Activated naive CD8-positive, alpha-beta T cell treated with anti-CD3 and anti-CD28 coated beads for 36 hours (primary cell): ENCODE measurements around the gene TMCC3. TPM values are rescaled to one million over a fixed set of nuclear protein-coding genes. Genes with fewer than 3 reads are reported as not detected.
"Not testable (repeated sequence)": the region's sequence is repeated elsewhere in the genome, so short reads cannot be mapped to it uniquely, and the experiment has no call there.

Experiments used
- DNase-seq: peaks from one replicate; pipeline ENCODE4 v3.0.0; 2021
- H3K27ac Mint-ChIP-seq: one replicate; pipeline ENCODE4 v1.8.0; 2022; ENCODE audit warnings: mild to moderate bottlenecking, moderate library complexity, mixed read lengths
- H3K27me3 Mint-ChIP-seq: one replicate; pipeline ENCODE4 v1.8.0; 2022; ENCODE audit warnings: mild to moderate bottlenecking, mixed read lengths
- H3K36me3 Mint-ChIP-seq: one replicate; pipeline ENCODE4 v1.8.0; 2021; ENCODE audit warnings: mild to moderate bottlenecking, mixed read lengths
- H3K4me1 Mint-ChIP-seq: one replicate; pipeline ENCODE4 v1.8.0; 2021; ENCODE audit warnings: mixed read lengths
- H3K4me3 Mint-ChIP-seq: one replicate; pipeline ENCODE4 v1.8.0; 2022; ENCODE audit warnings: mild to moderate bottlenecking, moderate library complexity, mixed read lengths
- H3K9me3 Mint-ChIP-seq: one replicate; pipeline ENCODE4 v1.8.0; 2022; ENCODE audit warnings: mixed read lengths
- total RNA-seq, 2 experiments: library from RNA; stranded (reverse); gene quantifications; one replicate each; pipeline ENCODE4 v1.2.3, GENCODE V29; 2021

The TMCC3 gene
- total RNA-seq, 2 experiments from 2014 or later: 0.10 to 0.19 TPM

DNA sequence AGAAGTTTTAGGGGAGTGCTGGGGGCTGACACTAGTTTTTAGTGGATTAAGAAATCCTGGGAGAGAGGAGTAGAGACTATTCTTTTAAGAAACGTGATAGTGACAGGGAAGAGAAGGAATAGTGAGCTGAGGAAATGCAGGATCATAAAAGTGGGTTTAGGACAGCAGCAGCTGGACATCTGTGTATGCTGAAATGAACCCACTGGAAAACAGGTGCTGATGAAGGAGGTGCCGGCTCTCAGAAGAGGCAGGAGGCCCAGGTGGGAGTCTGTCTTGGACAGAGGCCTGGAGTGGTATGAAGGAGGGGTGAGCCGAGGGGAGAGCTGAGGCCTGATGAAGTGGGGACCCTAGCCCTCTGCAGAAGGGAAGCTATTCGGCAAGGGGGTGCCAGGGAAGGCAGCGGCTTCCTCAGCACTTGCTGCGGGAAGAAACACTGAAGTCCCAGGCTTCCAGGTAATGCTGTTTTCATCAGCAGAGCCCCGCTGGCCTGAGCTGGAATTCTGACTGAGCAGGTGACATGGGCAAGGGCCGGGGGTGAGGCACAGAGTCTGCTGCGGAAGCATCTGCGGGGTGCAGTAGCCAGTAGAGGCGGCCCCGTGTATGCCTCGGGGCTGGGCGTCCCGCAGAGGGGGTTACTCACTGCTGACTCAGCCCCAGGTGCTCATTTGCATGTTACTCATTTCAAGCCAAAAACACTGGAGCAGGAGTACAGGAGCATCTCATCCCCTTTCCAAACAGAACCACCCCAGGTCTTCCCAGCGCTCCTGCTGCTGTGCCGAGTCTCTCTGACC lies 89.7 kb downstream of the TMCC3 start:
- DNase-seq: no peak
- H3K4me1 Mint-ChIP-seq: peaks cover 3% of the 10 kb centered on the region
- H3K4me3 Mint-ChIP-seq: no peak overlapping the region
- H3K27me3 Mint-ChIP-seq: peaks cover 16% of the 10 kb centered on the region
- no peaks in the 10 kb centered on the region for H3K36me3 Mint-ChIP-seq
- no peaks in the 10 kb centered on the region for H3K9me3 Mint-ChIP-seq
- H3K27ac Mint-ChIP-seq: no peak overlapping the region

GRCh38 chr12:94558612-94559011 lies 91.7 kb downstream of the TMCC3 start:
- H3K36me3 Mint-ChIP-seq: no peaks in the 10 kb centered on the region
- H3K4me1 Mint-ChIP-seq: peaks cover 3% of the 10 kb centered on the region
- no peak for DNase-seq
- H3K27me3 Mint-ChIP-seq: peaks cover 19% of the 10 kb centered on the region
- no peak overlapping the region for H3K27ac Mint-ChIP-seq
- H3K4me3 Mint-ChIP-seq: no peak overlapping the region
- H3K9me3 Mint-ChIP-seq: no peaks in the 10 kb centered on the region

DNA sequence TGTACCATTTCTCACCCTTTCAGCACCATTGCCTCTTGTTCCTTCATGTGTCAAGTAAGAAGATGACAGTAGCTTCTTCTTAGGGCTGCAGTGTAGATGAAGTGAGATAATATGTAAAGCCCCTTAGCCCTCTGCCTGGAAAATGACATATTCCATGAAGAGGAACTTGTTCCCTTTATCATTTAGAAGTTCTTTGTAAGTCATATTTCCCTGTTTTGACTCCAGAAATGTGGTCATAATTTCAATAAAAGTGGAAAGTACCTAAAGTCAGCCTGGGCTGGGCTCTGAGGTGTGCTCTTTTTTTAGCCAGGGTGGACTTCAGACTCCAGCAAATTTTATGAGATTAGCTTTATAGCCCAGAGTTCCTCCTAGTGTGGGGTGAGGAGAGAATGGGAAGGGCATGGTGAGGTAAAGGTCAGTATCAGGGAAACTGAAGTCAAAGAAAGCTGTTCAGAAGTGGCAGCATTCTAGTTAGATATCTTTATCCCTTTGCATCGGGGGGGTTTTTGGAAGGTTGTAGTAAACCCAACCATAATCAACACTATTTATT lies 92.5 kb downstream of the TMCC3 start:
- no peaks in the 10 kb centered on the region for H3K36me3 Mint-ChIP-seq
- H3K4me3 Mint-ChIP-seq: no peak overlapping the region
- no peak for DNase-seq
- peaks cover 19% of the 10 kb centered on the region for H3K27me3 Mint-ChIP-seq
- no peak overlapping the region for H3K27ac Mint-ChIP-seq
- peaks cover 3% of the 10 kb centered on the region for H3K4me1 Mint-ChIP-seq
- no peaks in the 10 kb centered on the region for H3K9me3 Mint-ChIP-seq

GRCh38 chr12:94555687-94556086 lies 94.7 kb downstream of the TMCC3 start:
- Mint-ChIP-seq H3K9me3 (no peaks in the 10 kb centered on the region), H3K36me3 (no peaks in the 10 kb centered on the region)

GRCh38 chr12:94553875-94554274 lies 96.5 kb downstream of the TMCC3 start:
- Mint-ChIP-seq H3K36me3 (no peaks in the 10 kb centered on the region), H3K27me3 (peaks cover 7% of the 10 kb centered on the region), H3K4me1 (no peaks in the 10 kb centered on the region), H3K27ac (no peak overlapping the region), H3K9me3 (no peaks in the 10 kb centered on the region), H3K4me3 (no peak overlapping the region)
- DNase-seq: no peak

More at GRCh38 chr12:94555687-94556086, 94.7 kb downstream of the TMCC3 start:
- no peak overlapping the region for H3K4me3 Mint-ChIP-seq
- no peak for DNase-seq
- H3K27me3 Mint-ChIP-seq: peaks cover 19% of the 10 kb centered on the region
- H3K27ac Mint-ChIP-seq: no peak overlapping the region
- H3K4me1 Mint-ChIP-seq: no peaks in the 10 kb centered on the region

- Mint-ChIP-seq H3K27ac (no peak overlapping the region), H3K36me3 (peaks cover 2% of the 10 kb centered on the region), H3K27me3 (peaks cover 4% of the 10 kb centered on the region), H3K4me3 (no peak overlapping the region), H3K9me3 (peaks cover 2% of the 10 kb centered on the region), H3K4me1 (no peaks in the 10 kb centered on the region)
- DNase-seq: no peak
Measured at GRCh38 chr12:94553130-94553519, 97.2 kb downstream of the TMCC3 start.

DNA sequence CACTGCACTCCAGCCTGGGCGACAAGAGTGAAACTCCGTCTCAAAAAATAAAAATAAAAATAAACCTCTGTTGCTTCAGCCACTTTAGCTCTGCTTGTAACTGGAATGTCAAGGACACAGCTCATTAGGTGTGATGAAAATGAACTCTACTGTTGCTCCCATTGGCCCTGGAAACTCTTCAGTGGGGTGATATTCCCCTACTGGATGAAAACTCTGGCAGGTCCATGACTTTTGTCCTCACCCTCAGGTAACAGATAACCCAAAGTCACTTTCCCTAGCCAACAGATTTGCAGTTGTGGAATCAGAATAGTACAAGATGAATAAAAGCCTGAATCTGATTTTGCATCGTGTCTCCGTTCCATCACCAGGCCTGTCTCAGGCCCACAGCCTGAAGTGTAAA lies 98.5 kb downstream of the TMCC3 start:
- H3K27me3 Mint-ChIP-seq: peaks cover 4% of the 10 kb centered on the region
- H3K4me1 Mint-ChIP-seq: no peaks in the 10 kb centered on the region
- no peak overlapping the region for H3K4me3 Mint-ChIP-seq
- DNase-seq: no peak
- peaks cover 11% of the 10 kb centered on the region for H3K36me3 Mint-ChIP-seq
- no peak overlapping the region for H3K27ac Mint-ChIP-seq
- peaks cover 12% of the 10 kb centered on the region for H3K9me3 Mint-ChIP-seq

DNA sequence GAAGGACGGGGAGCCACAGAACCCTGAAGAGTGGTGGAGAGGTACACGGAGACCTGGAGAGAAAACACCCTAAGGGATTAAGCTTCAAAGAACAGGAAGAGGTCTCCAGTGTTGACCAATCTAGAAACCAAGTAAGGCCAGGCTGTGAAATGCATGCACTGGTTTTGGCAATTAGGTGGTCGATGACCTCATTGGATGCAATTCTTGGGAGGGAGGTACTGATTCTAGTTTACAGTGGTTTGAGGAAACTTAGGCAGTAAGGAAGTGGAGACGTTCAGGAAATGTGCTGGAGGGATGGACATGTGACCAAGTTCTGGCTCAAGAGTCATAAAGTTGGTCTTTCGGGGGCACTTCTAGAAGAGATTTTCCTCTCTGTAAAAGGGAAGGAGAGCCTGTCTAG lies 99.4 kb downstream of the TMCC3 start:
- Mint-ChIP-seq H3K4me1 (no peaks in the 10 kb centered on the region), H3K9me3 (peaks cover 18% of the 10 kb centered on the region), H3K27ac (no peak overlapping the region), H3K36me3 (peaks cover 13% of the 10 kb centered on the region), H3K4me3 (no peak overlapping the region), H3K27me3 (peaks cover 4% of the 10 kb centered on the region)
- DNase-seq: no peak

DNA sequence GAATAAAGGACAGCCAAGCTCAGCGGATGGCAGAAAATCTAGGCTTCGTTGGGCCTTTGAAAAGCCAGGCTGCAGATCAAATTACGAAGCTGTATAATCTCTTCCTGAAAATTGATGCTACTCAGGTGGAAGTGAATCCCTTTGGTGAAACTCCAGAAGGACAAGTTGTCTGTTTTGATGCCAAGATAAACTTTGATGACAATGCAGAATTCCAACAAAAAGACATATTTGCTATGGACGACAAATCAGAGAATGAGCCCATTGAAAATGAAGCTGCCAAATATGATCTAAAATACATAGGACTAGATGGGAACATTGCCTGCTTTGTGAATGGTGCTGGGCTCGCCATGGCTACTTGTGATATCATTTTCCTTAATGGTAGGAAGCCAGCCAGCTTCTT lies 101.5 kb downstream of the TMCC3 start:
- not testable (repeated sequence) for DNase-seq, H3K4me1 Mint-ChIP-seq, H3K27ac Mint-ChIP-seq, H3K27me3 Mint-ChIP-seq, H3K4me3 Mint-ChIP-seq
- Mint-ChIP-seq H3K9me3 (peaks cover 25% of the 10 kb centered on the region), H3K36me3 (peaks cover 19% of the 10 kb centered on the region)

DNA sequence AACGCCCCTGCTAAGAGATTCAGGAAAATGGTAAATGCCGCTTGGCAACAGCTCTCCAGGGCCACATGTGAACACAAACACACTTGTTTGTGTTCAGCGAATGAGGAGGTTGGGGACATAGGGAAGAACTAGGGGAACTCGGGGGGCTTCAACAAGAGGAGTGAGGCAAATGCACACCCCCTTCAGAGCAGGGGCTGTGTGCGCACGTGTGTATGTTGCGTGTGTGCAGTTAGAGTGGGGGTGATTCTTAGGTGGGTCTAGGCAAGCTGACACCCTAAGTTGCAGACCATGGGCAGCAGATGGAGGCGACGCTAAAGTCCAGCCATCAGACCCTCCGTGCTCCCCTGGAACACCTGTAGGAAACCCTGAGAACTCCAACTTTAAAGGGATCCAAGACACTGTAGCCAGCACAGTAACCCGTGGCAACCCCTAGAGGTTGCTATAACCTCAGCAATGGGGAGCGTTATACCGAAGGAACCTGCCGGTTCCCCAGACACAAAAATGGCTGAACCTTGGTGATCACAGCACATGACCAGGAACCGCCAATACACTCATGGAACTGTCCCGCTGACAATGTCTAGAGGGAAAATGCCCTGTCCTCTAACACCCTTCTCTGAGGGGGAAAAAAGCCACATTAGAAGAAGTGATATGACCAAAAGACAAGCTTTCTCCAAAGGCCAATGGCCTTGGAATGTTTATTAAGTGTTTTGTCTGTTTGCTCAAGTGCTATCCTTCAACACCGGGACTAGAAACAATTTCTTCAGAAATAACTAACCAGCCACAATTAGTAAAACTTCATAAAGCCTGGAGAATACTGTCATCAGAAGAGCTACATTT lies 104.2 kb downstream of the TMCC3 start:
- H3K36me3 Mint-ChIP-seq: peaks cover 19% of the 10 kb centered on the region
- no peak overlapping the region for H3K27ac Mint-ChIP-seq
- H3K4me3 Mint-ChIP-seq: no peak overlapping the region
- no peaks in the 10 kb centered on the region for H3K4me1 Mint-ChIP-seq
- DNase-seq: no peak
- peaks cover 25% of the 10 kb centered on the region for H3K9me3 Mint-ChIP-seq
- H3K27me3 Mint-ChIP-seq: peaks cover 4% of the 10 kb centered on the region

- H3K9me3 Mint-ChIP-seq: peaks cover 25% of the 10 kb centered on the region
- no peak overlapping the region for H3K27ac Mint-ChIP-seq
- H3K27me3 Mint-ChIP-seq: peaks cover 4% of the 10 kb centered on the region
- peaks cover 19% of the 10 kb centered on the region for H3K36me3 Mint-ChIP-seq
- no peak overlapping the region for H3K4me3 Mint-ChIP-seq
- no peak for DNase-seq
- H3K4me1 Mint-ChIP-seq: no peaks in the 10 kb centered on the region
Measured at GRCh38 chr12:94544355-94544754, 106.0 kb downstream of the TMCC3 start.

DNA sequence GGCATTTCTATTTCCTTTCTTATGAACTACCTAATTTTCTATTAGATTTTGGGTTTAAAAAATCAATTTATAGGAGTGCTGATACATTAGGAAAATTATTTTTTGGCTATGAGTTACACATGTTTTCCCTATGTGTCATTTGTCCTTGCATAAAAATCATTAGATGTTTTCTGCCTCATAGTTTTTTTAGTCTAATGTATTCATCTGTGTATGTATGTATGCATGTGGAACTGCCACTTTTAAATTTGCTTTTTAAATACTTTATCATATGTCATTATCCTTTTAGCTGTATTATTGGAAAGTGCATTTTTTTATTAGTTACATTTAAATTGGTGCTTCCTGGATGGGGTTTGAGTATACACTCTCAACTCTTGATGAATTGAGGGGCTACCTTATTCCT lies 112.0 kb downstream of the TMCC3 start:
- H3K27ac Mint-ChIP-seq: no peak overlapping the region
- H3K27me3 Mint-ChIP-seq: peaks cover 6% of the 10 kb centered on the region
- no peak overlapping the region for H3K4me3 Mint-ChIP-seq
- no peaks in the 10 kb centered on the region for H3K9me3 Mint-ChIP-seq
- no peaks in the 10 kb centered on the region for H3K36me3 Mint-ChIP-seq
- H3K4me1 Mint-ChIP-seq: no peaks in the 10 kb centered on the region
- no peak for DNase-seq

DNA sequence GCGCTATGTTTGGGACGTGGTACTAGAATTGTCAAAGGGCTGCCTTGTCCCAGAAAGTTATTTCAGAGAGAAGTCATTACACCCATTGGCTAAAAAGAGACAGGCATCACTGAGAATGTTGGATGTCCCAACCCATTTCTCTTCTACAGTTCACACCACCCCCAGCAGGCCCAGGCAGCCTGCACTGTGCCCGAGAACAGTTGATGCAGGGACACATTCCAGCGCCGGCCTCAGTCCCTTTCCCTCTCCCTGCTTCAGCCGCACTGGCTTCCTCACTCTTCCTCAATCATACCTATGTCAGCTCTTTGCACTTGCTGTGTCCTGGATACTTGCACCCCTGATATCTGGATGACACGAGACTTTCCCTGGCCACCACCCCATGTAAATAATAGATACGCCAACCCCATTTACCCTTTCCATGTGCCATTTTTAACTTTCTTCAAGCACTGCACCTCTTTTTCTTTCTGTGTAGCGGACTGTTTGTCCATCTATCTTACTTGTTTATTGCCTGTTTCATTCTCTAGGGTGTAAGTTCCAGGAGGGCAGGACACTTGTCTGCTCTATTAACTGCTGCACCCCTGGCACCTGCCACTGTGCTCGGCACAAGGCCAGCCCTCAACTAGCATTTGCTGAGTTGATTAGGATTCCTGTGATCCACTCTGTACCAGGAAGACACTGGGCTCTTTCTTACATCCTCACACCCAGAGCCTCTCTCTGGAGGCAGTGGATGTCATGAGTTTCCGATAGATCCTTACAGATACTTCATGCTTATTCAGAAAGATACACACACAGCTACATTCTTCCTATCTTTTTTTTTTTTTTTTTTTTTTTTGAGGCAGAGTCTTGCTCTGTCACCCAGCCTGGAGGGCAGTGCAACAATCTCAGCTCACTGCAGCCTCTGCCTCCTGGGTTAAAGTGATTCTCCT lies 114.1 kb downstream of the TMCC3 start:
- Mint-ChIP-seq H3K4me3 (no peak overlapping the region), H3K4me1 (peaks cover 4% of the 10 kb centered on the region), H3K36me3 (no peaks in the 10 kb centered on the region), H3K9me3 (no peaks in the 10 kb centered on the region), H3K27me3 (peaks cover 9% of the 10 kb centered on the region), H3K27ac (no peak overlapping the region)
- no peak for DNase-seq

DNA sequence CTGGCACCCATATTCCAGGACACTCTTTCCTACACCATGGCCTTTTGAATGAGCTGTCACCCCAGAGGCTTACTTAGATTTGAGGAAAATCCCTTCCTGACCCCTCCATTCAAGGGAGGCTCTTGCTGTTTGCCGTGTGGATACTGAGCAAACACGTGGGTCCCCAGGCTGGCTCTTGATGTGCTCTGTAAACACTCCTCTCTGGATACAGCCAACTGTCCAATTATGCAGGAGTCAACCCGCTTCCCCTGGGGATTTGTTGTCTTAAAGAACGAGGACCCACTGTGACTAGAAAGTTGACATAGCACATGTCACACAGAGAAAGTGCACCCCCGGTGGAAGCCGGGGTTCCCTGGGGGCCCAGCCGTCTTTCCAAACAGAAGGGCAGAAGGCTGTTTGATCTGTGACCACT lies 114.8 kb downstream of the TMCC3 start:
- no peak overlapping the region for H3K27ac Mint-ChIP-seq
- peaks cover 9% of the 10 kb centered on the region for H3K27me3 Mint-ChIP-seq

More for the DNA sequence above, 114.8 kb downstream of the TMCC3 start:
- no peak for DNase-seq
- Mint-ChIP-seq H3K36me3 (no peaks in the 10 kb centered on the region), H3K9me3 (no peaks in the 10 kb centered on the region), H3K4me1 (peaks cover 4% of the 10 kb centered on the region), H3K4me3 (no peak overlapping the region)
